IPS DF 19.7 (cell line): ENCODE measurements around the gene ZAR1L.
"Not testable (repeated sequence)": the region's sequence is repeated elsewhere in the genome, so short reads cannot be mapped to it uniquely, and the experiment has no call there.

ENCODE experiments used
- DNase-seq: peaks from one replicate; pipeline ENCODE4 v3.0.0-alpha.2; 2013; ENCODE audit warnings: low read depth, low spot score

The ZAR1L gene

DNA sequence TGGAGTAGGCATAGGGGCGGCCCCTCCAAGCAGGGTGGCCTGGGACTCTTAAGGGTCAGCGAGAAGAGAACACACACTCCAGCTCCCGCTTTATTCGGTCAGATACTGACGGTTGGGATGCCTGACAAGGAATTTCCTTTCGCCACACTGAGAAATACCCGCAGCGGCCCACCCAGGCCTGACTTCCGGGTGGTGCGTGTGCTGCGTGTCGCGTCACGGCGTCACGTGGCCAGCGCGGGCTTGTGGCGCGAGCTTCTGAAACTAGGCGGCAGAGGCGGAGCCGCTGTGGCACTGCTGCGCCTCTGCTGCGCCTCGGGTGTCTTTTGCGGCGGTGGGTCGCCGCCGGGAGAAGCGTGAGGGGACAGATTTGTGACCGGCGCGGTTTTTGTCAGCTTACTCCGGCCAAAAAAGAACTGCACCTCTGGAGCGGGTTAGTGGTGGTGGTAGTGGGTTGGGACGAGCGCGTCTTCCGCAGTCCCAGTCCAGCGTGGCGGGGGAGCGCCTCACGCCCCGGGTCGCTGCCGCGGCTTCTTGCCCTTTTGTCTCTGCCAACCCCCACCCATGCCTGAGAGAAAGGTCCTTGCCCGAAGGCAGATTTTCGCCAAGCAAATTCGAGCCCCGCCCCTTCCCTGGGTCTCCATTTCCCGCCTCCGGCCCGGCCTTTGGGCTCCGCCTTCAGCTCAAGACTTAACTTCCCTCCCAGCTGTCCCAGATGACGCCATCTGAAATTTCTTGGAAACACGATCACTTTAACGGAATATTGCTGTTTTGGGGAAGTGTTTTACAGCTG, at the start of gene ZAR1L, which contains the start of gene BRCA2:
Gene ZAR1L (minus strand): TSS at position 126 of the 790 bp plus-strand sequence. CDS start 3,438 bp downstream, outside the sequence.
Gene BRCA2 (plus strand): TSS at position 271 of the 790 bp plus-strand sequence. CDS start 953 bp downstream, outside the sequence.
- DNase-seq: peak; percentile 67

GRCh38 chr13:32362574-32362973, 47.4 kb upstream of the ZAR1L start:
- DNase-seq: no peak

- not testable (repeated sequence) for DNase-seq
Observed at GRCh38 chr13:32355935-32356334, 40.8 kb upstream of the ZAR1L start.

DNA sequence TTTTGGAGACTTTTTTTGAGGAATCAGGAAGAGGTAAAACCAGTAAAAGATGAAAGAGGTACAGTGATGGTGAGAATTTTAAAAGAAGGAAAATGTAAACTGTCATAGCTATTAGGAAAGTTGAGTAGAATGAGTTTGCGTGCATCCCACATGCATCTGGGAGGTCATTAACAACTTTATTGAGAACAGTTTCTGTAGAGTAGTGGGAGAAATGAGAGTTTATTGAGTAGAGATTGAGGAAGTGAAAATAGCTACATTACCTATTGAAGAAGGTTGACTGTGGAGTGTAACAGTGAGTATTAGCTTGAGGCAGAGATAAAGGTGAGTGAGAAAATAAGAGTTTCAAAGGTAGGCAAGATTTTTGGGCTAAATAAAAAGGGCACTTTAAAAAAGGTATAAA, 38.9 kb upstream of the ZAR1L start:
- no peak for DNase-seq

GRCh38 chr13:32350839-32351441, 35.8 kb upstream of the ZAR1L start:
- not testable (repeated sequence) for DNase-seq

DNA sequence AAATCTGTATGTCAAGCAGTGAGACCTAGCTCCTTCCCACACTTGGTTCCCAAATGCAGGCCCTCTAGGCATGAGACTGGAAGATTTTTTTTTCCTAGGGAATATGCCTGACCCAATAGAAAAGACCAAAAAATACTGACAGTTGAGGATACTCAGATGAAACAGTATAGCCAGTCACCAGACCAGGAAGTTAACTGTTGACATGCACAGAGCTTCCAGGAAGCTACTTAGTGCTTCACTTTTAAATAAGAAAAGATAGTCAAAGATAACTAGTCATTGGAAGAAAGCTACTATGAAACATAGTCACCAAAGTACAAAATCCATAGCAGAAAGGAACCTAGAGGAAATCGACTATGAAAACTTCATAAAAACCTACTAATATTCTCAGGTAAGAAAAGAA, 32.5 kb upstream of the ZAR1L start:
- DNase-seq: no peak

DNA sequence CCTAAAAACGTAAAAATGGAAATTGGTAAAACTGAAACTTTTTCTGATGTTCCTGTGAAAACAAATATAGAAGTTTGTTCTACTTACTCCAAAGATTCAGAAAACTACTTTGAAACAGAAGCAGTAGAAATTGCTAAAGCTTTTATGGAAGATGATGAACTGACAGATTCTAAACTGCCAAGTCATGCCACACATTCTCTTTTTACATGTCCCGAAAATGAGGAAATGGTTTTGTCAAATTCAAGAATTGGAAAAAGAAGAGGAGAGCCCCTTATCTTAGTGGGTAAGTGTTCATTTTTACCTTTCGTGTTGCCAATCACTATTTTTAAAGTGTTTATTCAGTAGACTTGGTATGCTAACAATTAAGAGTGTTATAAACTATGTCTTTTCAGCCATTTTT, 25.8 kb upstream of the ZAR1L start:
- no peak for DNase-seq

DNA sequence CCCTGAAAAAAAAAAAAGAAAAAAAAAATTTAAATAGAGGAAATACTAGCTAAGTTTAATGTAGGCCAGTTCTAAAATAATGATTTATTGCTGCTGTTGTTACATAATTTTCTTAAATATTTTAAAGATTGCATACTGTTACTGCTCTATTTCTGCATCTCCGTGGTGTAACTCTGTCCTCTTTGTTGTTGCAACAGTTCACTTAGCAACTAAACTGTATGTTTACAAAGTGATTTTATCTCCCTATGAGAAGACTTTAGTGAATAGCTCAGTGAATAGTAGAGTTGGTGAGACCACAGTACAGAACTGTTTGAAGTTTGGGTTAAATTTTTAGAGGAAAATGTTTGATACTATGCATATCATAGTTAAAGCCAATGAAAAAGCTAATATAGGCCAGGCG, 19.5 kb upstream of the ZAR1L start:
- DNase-seq: no peak

GRCh38 chr13:32330441-32330840, 15.3 kb upstream of the ZAR1L start:
- DNase-seq: no peak

DNA sequence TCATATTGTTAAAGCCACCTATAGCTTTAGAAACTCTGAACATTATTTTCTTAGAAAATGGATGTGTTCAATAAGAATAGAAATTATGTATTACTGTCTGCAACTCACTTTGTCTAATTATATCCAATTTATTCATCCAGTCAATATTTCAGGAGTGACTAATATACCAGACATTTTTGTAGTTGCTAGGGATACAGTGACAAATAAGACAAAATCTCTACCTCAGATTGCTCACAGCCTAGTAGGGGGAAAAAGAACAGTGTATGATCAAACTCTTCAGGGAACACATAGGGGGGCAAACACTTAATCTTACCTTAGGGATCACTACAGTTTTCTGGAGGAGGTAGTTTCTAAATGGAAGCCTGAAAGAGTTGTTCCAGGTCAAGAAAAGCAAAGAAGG, 8.7 kb upstream of the ZAR1L start:
- DNase-seq: no peak

- DNase-seq: no peak
Observed at GRCh38 chr13:32320528-32320927, 5.4 kb upstream of the ZAR1L start.

- DNase-seq: no peak
Observed at GRCh38 chr13:32317716-32318465, 2.7 kb upstream of the ZAR1L start.

DNA sequence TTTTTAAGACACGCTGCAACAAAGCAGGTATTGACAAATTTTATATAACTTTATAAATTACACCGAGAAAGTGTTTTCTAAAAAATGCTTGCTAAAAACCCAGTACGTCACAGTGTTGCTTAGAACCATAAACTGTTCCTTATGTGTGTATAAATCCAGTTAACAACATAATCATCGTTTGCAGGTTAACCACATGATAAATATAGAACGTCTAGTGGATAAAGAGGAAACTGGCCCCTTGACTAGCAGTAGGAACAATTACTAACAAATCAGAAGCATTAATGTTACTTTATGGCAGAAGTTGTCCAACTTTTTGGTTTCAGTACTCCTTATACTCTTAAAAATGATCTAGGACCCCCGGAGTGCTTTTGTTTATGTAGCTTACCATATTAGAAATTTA, 1.3 kb upstream of the ZAR1L start:
- no peak for DNase-seq

- DNase-seq: no peak
Observed at GRCh38 chr13:32316028-32316339, 821 bp upstream of the ZAR1L start.

- DNase-seq: no peak
Observed at GRCh38 chr13:32314271-32315237, 609 bp downstream of the ZAR1L start.

GRCh38 chr13:32311188-32311897, 3.8 kb downstream of the ZAR1L start:
- no peak for DNase-seq

GRCh38 chr13:32310134-32310706, 4.9 kb downstream of the ZAR1L start:
- no peak for DNase-seq

DNA sequence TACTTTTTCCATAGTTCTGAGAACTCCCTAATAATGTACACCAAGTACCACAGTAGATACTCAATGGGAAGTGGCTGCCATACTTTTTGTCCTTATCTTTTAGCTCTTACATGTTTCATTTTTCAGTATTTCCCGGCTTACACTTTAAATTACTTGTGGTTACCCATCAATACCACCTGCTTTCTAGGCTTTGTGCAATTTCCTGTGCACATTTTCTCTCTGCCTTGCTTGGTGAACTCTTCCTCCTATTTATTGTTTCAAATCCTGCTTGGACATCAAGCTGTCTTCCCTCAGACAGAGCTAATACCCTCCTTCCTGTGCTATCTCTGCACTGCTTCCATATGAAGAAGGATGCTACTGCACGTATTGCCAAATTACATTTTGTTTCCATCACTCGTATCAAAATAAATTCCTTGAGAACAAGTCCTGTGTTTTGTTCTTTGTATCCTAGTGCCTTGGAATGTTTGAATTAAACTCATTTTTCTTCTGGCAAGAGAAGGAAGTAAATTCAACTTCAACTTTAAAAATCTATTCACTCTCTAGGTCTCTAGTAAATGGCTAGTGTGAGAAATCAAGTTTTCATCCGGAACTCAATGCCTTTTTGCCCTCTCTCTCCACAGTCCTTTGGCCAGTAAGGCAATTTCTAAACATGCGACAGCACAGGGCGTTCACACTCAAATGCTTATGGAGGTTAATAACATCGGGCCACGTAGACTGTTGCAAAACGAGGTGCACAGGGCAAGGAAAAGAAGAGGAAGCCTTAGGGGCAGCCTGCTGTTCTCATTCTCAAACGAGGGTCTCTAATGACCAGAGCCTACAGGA, 5.6 kb downstream of the ZAR1L start:
- DNase-seq: no peak

DNA sequence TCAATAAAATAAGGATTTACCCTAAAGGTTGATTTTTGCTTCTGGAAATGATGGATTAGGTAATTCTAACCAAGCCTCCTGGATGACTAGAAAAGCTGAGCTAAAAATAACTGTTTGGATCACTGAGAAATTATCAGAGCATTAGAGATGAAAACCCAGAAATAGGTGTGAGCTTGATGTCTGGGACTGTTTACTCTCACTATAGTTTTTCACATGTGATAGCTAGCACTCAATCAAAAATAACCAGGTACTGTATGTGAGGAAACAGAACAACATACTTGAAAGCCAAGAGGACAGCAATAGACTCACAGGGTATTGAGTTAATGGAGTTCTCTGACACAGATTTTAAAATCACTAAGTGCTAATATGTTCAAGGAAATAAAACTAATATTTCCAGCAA, 9.5 kb downstream of the ZAR1L start:
- DNase-seq: no peak

- no peak for DNase-seq
Observed at GRCh38 chr13:32302461-32302860, 12.7 kb downstream of the ZAR1L start.
